Measurements from ENCODE around the gene FTO. TPM values are rescaled to one million over a fixed set of nuclear protein-coding genes. Genes with fewer than 3 reads are reported as not detected.

The FTO gene
- total RNA-seq, 1 donor from 2014 or later, result 70.5 TPM

GRCh38 chr16:54099627-54100026 is 395.7 kb downstream of the FTO start:
- Histone ChIP-seq H3K36me3 (no peaks in the 10 kb centered on the region), H3K4me1 (no peaks in the 10 kb centered on the region), H3K27ac (no peak overlapping the region), H3K4me3 (no peak overlapping the region), H3K27me3 (no peaks in the 10 kb centered on the region), H3K9me3 (peaks cover 2% of the 10 kb centered on the region)
- TF ChIP-seq POLR2AphosphoS5 (IDR thresholded peaks at IDR 0.05; ENCODE audit: insufficient read depth in 1 of 2, low read depth in 1 of 2) (no peak), POLR2A (IDR thresholded peaks at IDR 0.05) (no peak)
- TF ChIP-seq, protein P1, sequence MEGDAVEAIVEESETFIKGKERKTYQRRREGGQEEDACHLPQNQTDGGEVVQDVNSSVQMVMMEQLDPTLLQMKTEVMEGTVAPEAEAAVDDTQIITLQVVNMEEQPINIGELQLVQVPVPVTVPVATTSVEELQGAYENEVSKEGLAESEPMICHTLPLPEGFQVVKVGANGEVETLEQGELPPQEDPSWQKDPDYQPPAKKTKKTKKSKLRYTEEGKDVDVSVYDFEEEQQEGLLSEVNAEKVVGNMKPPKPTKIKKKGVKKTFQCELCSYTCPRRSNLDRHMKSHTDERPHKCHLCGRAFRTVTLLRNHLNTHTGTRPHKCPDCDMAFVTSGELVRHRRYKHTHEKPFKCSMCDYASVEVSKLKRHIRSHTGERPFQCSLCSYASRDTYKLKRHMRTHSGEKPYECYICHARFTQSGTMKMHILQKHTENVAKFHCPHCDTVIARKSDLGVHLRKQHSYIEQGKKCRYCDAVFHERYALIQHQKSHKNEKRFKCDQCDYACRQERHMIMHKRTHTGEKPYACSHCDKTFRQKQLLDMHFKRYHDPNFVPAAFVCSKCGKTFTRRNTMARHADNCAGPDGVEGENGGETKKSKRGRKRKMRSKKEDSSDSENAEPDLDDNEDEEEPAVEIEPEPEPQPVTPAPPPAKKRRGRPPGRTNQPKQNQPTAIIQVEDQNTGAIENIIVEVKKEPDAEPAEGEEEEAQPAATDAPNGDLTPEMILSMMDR (IDR thresholded peaks at IDR 0.05), result no peak
- intact Hi-C loops (cut with DNase I), result no loop called here
- DNase-seq (ENCODE audit: extremely low spot score in 2 of 2), result peak in 1 of 2 donors; percentile 29

- Histone ChIP-seq H3K36me3 (no peaks in the 10 kb centered on the region), H3K9me3 (no peaks in the 10 kb centered on the region), H3K27ac (no peak overlapping the region), H3K4me1 (no peaks in the 10 kb centered on the region), H3K27me3 (no peaks in the 10 kb centered on the region), H3K4me3 (no peak overlapping the region)
- TF ChIP-seq POLR2A (IDR thresholded peaks at IDR 0.05) (no peak), POLR2AphosphoS5 (IDR thresholded peaks at IDR 0.05; ENCODE audit: insufficient read depth in 1 of 2, low read depth in 1 of 2) (no peak)
- TF ChIP-seq, protein P1 (IDR thresholded peaks at IDR 0.05), result no peak
- DNase-seq (ENCODE audit: extremely low spot score in 2 of 2), result no peak
- intact Hi-C loops (cut with DNase I), result no loop called here
Measured at GRCh38 chr16:54102888-54103866, 399.2 kb downstream of the FTO start.

DNA sequence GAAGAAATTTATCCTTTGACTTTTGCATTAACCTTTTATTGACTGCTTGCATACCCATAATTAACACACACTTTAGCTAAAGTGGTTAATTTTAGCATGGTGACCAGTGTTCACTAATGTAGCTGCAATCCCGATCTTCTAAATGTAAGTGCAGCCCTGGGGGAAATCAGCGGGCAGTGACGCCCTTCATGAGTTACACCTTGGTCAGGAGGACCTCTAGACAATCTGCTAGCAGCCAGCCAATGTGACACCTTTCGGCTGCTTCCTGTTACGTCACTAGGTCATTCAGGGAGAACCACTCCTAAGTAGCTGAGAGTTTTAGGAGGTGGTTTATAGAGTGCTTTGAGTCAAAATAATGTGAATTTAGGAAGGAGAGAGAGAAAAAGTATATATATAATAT is 402.1 kb downstream of the FTO start:
- intact Hi-C loops (cut with DNase I), result no loop called here
- Histone ChIP-seq H3K4me1 (no peaks in the 10 kb centered on the region), H3K27me3 (no peaks in the 10 kb centered on the region), H3K9me3 (no peaks in the 10 kb centered on the region), H3K36me3 (no peaks in the 10 kb centered on the region), H3K4me3 (no peak overlapping the region), H3K27ac (no peak overlapping the region)
- no peak for DNase-seq (ENCODE audit: extremely low spot score in 2 of 2)
- TF ChIP-seq, protein P1 (IDR thresholded peaks at IDR 0.05), result no peak
- no peak for TF ChIP-seq POLR2A (IDR thresholded peaks at IDR 0.05)

GRCh38 chr16:54107583-54108202 is 403.7 kb downstream of the FTO start:
- Histone ChIP-seq H3K4me3 (no peak overlapping the region), H3K9me3 (no peaks in the 10 kb centered on the region), H3K36me3 (peaks cover 0 to 13% of the 10 kb centered on the region in 2 donors), H3K27me3 (no peaks in the 10 kb centered on the region), H3K27ac (no peak overlapping the region), H3K4me1 (no peaks in the 10 kb centered on the region)
- intact Hi-C loops (cut with DNase I), result no loop called here
- TF ChIP-seq, protein P1 (IDR thresholded peaks at IDR 0.05), result no peak
- TF ChIP-seq POLR2AphosphoS5 (IDR thresholded peaks at IDR 0.05; ENCODE audit: insufficient read depth in 1 of 2, low read depth in 1 of 2), result no peak
- no peak for TF ChIP-seq POLR2A (IDR thresholded peaks at IDR 0.05)
- DNase-seq (ENCODE audit: extremely low spot score in 2 of 2), result no peak
